ENCODE data around the gene CNTN4.

CNTN4 gene

DNA sequence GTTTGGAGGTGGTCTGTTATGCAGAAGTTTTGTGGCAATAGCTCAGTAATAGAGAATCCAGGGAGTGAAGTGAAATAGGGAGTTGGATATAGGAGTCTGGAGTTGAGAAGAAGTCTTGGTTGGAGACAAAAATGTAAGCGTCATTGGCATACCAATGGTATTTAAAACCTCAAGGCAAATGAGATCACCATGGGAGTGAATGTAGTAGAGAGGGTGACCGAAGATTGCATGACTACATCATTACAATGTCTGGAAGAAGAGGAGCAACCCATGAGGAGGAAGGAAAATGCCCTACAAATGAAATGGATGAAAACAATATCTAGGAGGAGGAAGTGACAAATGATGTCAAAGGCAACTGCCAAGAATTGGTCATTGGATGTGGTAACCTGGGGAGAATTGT, 54.4 kb downstream of the CNTN4 start:
- DNase-seq (ENCODE audit: low read depth): no peak

DNA sequence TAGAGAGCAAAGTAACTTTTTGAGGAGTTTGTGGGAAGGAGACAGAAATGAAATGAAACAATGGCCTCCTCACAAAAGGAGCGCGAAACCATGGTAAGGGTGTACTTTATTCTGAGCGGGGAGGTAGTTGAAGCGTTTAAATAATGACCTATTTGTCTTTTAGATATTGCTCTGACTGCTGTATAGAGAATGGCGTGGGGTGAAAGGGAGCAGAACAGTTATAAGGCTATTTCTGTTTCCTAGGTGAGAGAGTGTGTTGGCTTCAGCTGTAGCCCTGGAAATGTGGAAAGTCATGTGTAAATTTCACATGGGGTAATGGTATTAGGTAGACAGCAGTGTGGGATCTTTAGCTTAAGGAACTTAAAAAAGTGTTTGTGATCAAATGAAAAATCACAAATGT, 54.9 kb downstream of the CNTN4 start:
- no peak for DNase-seq (ENCODE audit: low read depth)

- DNase-seq (ENCODE audit: low read depth): no peak
Observed at GRCh38 chr3:2154621-2155020, 56.0 kb downstream of the CNTN4 start.

- DNase-seq (ENCODE audit: low read depth): no peak
Observed at GRCh38 chr3:2156244-2156847, 57.7 kb downstream of the CNTN4 start.

DNA sequence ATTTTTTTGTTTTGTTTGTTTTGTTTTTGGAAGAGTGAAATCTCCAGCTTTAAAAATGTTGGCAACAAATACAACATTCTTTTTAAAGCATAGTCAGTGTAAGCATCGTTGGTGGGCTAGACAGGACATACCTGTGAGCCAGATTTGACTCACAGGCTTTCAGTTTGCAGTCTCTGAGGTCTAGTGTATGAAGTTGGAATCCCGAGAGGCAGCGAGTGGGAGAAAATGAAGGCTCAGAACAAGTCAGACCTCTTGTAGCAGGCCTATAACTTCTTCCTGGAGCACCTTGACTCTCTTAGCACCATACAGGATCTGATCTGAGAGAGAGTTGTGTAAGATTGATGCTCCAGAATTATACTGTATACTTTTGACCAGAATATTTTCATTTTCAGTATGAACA, 60.2 kb downstream of the CNTN4 start:
- DNase-seq (ENCODE audit: low read depth): no peak

DNA sequence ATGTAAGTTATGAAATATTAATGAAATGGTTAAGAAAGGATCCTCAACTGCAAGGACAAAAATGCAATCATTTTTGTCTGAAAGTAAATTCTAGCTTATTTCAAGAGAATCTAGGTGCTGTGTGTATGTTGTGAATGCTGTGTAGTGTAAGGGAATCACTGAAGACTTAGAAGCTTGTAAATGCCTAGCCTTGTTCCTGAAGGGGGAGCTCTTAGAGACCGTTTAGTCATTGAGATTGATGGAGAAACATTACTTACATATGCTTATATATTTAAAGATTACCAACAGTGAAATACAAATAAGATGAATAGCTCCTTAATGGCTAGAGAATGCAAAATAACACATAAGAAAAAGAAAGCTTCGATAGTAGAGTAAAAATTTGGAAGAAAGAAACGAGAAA, 67.9 kb downstream of the CNTN4 start:
- no peak for DNase-seq (ENCODE audit: low read depth)

DNA sequence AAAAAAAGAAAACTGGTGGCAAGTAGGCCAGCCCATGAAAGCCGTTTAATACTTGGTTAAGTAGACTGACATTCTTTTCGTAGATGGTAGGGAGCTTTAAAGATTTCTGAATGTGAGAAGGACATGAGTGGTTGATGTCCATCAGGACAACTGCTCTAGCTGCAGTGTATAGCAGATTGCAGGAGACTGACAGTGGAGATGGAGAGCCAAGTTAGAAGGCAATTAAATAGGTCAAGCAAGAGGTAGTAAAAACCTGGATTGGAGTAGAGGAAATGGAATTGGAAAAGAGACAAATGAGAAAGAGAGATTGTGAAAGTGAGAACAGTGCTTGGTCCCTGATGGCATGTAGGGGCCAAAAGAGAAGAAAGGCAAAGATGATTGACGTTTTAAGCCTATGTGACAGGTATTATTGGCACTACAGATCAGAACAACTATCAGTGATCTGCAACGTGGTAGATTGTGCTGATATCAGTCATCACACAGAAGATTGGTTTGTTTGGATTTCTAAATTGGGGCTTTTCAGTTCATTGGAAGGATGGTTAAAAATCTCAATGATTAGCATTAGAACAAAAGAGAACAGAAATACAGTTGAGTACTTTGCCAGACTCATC, 74.0 kb downstream of the CNTN4 start:
- DNase-seq (ENCODE audit: low read depth): no peak

GRCh38 chr3:2180634-2181033, 82.0 kb downstream of the CNTN4 start:
- DNase-seq (ENCODE audit: low read depth): no peak

- no peak for DNase-seq (ENCODE audit: low read depth)
Observed at GRCh38 chr3:2198776-2199279, 100.2 kb downstream of the CNTN4 start.

- DNase-seq (ENCODE audit: low read depth): no peak
Observed at GRCh38 chr3:2204054-2204453, 105.4 kb downstream of the CNTN4 start.

DNA sequence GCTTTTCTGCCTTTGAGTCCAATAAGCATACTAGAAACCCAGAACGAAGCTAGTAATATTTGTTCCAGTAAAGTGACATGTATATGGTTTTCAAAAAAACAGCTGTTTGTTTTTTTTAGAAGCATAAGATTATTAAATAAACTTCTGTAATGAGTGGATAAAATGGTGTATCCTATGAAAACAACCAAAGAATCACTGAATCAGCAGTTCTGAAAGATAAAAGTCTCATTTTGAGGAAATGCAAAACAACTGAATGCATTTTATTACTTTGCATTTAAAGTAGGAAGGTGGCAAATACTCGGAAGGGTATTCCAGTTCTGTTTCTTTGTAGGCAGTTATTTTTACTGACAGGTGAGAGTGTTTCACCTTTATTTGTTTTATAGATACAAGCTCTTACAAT, 107.0 kb downstream of the CNTN4 start:
- no peak for DNase-seq (ENCODE audit: low read depth)

- DNase-seq (ENCODE audit: low read depth): no peak
Observed at GRCh38 chr3:2206536-2206935, 107.9 kb downstream of the CNTN4 start.

DNA sequence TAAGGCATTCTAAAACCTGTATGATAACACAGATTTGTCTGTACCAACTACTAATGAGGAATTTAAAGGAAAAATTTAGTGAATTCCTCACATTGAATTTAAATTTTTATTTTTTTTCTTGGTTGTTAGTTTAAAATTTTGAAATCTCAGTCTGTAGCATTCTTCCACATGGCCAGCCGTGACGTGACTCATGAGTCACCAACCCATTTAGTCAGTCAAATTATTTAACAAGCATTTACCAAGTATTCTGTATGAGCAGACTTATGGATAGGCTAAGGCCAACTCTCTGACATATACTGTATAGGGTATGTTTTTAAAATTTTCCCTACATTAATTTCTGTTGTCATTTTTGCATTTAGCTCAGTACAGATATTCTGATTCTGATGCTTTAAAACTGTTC, 112.9 kb downstream of the CNTN4 start:
- DNase-seq (ENCODE audit: low read depth): no peak

DNA sequence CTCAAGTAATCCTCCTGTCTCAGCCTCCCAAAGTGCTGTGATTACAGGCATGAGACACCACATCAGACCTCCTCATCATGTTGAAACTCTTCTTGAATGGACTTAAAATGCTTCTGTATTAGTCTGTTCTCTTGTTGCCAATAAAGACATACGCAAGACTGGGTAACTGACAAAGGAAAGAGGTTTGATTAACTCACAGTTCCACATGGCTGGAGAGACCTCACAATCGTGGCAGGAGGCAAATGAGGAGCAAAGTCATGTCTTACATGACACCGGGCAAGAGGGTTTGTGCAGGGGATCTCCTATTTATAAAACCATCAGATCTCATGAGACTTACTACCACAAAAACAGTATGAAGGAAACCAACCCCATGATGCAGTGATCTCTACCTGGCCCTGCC, 113.5 kb downstream of the CNTN4 start:
- no peak for DNase-seq (ENCODE audit: low read depth)

GRCh38 chr3:2218375-2218774, 119.7 kb downstream of the CNTN4 start:
- no peak for DNase-seq (ENCODE audit: low read depth)

DNA sequence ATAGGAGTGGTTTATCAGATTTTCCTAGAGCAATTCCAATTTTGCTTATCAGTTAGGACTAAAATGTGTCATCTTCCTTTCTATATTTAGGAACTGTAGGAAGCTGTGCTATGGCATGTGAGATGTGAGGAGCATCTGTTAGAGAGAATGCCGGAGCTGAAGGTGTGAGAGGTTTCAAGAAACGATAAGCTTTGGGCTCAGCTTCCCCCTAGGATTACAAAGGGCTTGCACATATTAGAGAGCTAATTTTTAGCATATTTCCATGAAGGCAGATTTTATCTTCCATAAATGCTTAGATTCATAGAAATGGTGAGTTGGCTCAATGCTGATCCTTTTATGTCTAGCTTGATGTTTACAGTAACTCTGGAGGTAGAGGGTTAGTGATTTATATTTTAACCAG, 120.2 kb downstream of the CNTN4 start:
- DNase-seq (ENCODE audit: low read depth): no peak

- no peak for DNase-seq (ENCODE audit: low read depth)
Observed at GRCh38 chr3:2236203-2236602, 137.5 kb downstream of the CNTN4 start.

DNA sequence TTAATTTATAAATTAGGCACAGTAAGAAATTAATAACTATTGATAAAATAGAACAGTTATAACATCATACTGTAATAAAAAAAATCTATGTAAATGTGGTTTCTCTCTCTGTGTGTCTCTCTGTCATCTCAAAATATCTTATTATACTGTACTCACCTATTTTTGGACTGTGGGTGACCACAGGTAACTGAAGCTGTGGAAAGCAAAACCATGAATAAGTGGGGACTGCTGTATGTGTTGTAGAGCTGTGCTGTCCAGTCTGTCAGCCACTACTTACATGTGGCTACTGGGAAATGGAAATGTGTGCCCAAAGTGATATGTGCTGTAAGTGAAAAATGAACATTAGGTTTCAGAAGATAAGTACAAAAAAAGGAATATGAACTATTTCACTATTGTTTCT, 145.5 kb downstream of the CNTN4 start:
- no peak for DNase-seq (ENCODE audit: low read depth)

DNA sequence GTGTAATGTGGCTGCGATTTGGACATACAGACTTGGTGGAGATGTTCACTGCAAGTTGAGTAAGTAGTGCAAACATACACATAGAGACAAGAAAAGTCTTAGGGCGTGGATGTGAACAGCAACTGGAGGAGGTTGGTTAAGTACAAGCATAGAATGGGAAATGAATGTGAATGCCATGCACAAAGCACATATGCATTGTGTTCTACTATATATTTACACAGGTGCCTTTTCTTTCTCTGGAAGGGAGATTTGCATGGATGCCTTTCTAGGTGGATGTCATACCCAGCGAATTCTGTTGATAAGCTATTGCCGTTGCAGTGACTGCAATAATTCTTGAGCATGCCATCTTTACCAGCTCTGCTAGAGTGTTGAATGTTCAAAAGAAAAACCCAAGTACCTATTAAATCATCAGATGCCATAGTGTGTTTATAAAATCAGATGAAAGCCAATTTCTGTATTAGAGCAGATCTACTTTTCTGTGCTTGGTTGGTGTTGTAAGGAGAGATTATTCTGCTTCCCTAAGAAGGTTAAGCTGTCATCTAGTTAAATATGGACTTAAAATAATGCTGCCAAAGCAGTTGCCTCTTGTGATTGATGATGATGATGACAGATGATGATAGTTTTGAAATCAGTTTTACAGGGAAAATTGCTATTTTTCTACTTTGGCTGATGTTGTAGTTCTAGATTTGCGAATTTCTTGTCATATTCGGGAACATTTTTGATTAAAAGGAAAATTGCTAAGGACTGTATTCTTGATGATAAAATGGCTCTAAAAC, 148.4 kb downstream of the CNTN4 start:
- no peak for DNase-seq (ENCODE audit: low read depth)

GRCh38 chr3:2247831-2248230, 149.2 kb downstream of the CNTN4 start:
- DNase-seq (ENCODE audit: low read depth): no peak

DNA sequence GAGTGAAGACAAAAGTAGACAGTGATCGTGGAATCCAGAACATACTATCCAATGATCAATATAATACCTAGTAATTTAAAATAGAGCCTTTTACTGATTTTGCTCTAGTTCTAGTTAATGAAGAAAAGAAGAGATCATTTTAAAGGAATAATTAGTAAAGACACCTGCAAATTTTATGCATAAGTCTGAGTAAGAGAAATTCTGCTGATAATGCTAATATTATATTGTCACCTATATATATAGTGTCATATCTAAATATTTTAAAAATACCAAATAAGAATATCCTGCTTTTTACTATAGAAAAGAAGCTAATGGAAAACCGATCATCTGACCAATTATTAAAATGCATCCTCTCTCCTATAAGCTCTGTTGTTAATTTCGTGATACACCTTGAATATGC, 152.1 kb downstream of the CNTN4 start:
- no peak for DNase-seq (ENCODE audit: low read depth)

GRCh38 chr3:2261747-2262146, 163.1 kb downstream of the CNTN4 start:
- DNase-seq (ENCODE audit: low read depth): no peak

GRCh38 chr3:2262204-2262603, 163.5 kb downstream of the CNTN4 start:
- DNase-seq (ENCODE audit: low read depth): no peak
